COLO668 (cell line): Measurements from ENCODE around the gene RNF212B.
A peak's percentile ranks its signal among the peaks of the same experiment; 100 is the strongest.
"Not testable (repeated sequence)": the region's sequence is repeated elsewhere in the genome, so short reads cannot be mapped to it uniquely, and the experiment has no call there.

Experiments used
- DNase-seq: peaks from one replicate; lab custom pipeline; 2025; ENCODE audit not compliant: unreplicated experiment; lab: John Stamatoyannopoulos, UW

Gene RNF212B

DNA sequence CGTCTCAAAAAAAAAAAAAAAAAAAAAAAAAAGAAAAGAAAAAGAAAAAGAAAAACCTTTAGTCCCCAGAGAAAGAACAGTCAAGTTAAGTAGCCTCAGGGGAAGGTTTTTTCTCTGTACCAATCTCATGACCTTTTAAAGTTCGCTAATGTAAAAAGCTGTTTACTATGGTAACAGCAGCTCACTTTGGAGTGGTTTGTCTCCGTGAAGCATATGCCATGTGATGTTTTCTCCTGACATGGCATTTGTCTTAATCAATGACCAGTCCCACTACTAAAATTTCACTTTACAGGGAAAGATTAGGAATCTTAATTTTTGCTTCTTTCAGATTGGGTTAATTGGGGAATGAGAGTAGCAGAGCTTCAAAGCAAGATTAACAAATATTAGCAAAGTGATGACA, 4.3 kb downstream of the RNF212B start:
- DNase-seq, result no peak

DNA sequence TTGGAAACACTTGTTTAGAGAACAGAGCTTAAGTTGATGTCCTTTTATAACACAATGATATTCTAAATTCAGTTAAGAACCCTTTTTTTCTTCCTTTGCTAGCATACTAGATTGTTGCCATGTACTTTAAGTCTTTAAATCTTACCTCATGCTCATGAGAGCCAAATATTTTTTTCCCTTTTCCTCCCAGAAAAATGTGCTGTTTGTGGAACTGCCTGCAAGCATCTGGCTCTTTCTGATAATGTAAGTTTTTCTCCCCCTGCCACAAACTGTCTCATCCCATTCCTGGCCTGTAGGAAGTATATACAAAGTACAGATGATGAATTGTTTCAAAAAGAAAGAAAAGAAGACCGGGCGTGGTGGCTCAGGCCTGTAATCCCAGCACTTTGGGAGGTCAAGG, 5.3 kb downstream of the RNF212B start:
- DNase-seq, result no peak

DNA sequence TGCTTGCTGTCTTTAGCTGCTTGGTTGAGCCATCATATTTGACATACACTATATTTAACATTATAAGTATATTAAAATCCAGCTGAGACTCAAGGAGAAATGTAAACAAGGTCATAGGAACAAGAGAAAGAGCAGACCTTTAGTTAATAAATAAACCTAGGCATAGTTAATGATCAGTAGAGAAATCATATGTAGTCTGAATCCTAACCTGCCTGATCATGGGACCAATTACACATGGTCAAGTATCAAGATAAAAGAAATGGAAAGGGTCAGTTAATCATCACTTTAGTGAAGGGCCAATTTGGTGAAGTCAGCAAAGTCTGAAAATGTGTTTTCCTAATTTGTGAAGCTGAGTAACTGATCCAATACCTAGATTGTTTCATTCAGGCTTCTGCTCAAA, 7.5 kb downstream of the RNF212B start:
- no peak for DNase-seq

DNA sequence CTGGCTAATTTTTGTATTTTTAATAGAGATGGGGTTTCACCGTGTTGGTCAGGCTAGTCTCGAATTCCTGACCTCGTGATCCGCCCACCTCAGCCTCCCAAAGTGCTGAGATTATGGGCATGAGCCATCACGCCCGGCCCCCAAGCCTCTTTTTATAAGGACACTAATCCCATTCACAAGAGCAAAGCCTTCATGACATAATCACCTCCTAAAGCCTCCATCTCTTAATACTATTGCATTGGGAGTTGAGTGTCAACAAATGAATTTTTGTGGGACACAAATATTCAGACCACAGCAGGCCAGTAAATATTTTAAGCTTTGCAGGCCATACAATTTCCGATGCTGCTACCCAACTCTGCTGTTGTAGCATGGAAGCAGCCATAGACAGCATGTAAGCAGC, 10.9 kb downstream of the RNF212B start:
- no peak for DNase-seq

DNA sequence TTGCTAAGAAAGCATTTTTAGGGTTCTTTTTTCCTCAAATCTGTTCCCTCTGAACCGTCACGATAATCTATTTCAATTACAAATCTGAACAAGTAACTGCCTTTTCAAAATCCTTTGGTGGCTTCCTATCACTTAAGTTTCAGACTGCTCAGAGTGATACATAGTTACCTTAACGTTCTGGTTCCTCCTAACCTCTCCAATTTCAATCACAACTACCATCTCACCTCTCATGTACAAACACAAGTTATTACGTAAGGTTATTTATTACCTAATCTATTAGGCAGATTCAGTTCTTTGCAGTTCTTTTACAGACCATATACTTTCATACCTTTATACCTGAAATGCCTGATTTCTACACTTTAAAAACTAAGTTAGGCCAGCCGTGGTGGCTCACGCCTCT, 12.1 kb downstream of the RNF212B start:
- DNase-seq, result no peak

DNA sequence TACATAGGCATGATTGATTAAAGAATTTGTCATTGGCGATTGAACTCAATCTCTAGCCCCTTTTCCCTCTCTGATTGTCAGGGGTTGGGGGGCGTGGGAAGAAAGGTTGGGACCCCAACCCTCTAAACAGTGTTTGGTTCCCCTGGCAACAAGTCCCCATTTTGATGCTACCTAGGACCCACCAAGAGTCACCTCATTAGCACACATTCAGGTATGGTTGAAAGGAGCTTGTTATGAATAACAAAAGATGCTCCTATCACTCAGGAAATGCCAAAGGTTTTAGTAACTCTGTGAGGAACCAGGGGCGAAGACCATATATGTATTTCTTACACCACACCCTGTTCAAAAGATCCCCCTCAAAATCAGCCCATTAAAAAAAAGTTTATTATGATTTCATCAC, 14.3 kb downstream of the RNF212B start:
- DNase-seq, result no peak

DNA sequence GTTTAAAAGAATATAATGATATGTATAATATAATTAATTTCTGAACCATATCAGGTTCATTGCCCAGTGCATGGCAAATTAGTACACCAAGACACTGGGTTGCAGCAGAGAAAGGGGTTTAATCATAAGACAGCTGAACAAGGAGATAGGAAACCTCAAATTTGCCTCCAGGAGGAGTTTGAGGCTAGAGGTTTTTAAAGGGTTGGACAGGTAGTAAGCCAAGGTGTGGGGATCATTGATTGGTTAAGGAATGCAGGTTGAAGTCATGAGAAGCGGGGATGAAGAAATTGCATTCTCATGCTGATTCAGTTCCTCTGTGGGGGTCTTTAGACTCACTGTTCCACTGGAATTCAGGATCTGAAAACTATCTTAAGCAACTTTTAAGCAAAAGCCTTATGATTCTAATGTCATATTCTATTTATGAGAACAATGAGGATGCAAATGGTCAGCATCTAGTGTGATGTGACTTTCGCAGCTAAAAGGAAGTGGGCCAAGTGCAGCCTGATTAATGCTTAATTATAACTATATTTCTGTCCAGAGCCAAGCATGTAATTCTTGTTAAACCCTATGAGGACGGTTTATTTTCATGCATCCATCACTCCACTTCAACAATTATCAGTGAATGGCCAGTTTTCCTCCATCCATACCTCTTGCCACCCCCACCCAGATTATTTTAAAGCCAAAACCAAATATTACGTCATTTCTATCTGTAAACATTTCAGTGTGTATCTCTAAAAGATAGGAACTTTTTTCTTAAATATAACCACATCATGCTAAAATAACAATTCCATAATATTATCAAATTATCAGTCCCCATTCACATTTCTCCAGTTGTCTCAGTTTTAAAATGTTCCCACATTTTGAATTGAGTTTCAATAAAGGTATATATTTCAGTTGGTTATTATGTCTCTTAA, 14.9 kb downstream of the RNF212B start:
- no peak for DNase-seq

DNA sequence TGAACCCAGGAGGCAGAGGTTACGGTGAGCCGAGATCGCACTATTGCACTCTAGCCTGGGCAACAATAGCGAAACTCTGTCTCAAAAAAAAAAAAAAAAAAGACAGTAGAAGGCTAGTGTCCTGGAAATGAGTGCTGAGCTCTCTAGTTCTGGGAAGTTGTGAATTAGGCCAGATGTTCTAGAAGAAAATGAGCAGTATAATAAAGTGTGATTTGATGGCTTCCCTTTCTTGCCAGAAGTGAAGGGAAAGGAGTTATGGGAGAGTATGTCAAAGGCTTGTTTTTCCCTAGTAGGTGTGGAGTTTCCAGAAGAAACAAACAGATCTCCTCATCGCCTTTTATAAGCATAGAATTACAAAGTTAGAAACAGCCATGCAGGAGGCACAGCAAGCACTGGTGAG, 20.5 kb downstream of the RNF212B start:
- DNase-seq, result no peak

DNA sequence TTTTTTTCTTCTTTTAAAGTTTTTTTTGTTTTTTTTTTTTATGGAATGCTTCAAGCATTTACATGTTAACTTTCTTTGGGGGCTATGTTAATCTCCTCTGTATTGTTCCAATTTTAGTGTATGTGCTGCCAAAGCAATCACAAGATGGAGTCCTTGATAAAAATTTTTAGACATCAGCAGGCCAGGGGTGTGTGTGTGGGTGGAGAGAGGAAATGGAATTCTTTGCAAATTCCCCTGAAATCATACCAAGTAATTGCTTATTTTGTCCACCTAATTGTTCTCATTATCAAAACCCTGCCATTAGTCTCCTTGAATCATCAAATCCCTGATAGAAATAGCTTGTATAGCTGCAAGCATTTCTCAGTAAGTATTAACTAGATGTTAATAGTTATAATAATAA, 21.7 kb downstream of the RNF212B start:
- DNase-seq, result no peak

DNA sequence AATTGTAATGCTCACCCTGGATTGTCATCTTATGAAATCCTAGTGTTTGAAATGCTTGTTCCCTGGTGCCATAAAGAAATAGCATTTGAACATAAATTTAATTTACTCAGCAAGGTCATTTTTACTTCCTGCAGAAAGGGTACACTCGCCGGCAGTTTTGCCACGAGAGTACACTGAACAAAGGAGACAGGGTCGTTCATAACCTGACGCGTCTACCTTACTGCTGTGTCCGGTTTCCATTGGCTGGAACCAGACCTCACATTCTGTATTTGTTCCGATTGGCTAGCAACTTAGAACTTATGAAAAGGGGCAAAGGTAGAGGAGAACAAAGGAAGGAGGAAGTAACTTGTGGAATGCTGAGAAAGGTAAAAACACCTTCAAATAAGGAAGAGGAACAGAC, 23.1 kb downstream of the RNF212B start:
- DNase-seq, result not testable (repeated sequence)

DNA sequence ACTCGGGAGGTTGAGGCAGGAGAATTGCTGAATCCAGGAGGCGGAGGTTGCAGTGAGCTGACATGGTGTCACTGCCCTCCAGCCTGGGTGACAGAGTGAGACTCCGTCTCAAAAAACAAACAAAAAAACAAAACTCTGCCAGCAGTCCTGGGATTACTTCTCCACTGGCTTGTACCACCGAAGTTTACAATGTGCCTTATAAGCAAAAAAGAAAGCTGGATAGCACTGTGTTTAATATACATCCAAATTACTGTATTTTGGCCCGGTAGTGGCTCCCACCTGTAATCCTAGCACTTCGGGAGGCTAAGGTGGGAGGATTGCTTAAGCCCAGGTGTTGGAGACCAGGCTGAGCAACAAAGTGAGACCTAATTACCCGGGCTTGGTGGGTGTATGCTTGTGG, 31.5 kb downstream of the RNF212B start:
- no peak for DNase-seq

DNA sequence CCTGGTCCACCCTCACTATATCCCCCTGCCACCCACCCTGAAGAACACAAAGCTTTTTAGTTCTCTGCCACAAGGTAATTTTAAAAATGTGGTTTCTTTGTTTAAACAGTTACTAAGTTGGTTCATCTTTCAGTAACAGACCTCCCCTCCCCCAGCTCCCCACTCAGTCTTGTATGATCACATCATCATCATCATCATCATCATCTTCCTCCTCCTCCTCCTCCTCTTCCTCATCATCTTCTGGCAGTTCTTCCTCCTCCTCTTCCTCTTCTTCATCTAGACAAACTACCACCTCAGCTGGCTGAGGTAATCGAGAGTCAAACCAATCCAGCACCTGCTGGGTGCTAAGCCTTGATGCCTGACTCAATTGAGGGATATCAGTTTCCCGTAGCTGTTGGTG, 37.7 kb downstream of the RNF212B start:
- DNase-seq, result no peak

DNA sequence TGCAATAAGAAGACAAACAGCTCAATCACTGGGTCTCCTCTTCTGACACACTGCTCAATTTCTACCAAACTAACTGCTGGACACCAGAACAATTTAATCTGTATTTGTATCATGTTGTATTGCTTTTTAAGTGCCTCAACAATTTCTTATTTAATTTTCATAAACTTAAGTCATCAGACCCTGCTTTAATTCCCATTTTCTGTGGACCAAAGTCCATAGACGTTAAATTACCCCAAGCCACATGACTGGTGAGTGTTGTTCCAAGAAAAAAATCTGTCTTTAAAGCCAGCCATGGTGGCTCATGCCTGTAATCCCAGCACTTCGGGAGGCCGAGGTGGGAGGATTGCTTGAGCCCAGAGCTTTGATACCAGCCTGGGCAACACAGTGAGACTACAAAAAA, 39.5 kb downstream of the RNF212B start:
- DNase-seq, result no peak

DNA sequence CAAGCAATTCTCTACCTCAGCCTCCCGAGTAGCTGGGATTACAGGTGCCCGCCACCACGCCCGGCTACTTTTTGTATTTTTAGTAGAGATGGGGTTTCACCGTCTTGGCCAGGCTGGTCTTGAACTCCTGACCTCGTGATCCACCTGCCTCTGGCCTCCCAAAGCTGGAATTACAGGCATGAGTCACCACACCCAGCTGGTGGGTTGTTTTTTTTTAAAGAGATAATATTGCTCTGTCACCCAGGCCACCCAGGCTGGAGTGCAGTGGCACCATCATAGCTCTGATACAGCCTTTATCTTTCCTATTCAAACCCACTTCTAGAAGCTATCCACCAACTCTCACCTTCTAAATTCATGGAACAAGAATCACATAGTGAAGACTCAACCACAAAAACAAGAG, 40.2 kb downstream of the RNF212B start:
- DNase-seq, result not testable (repeated sequence)

DNA sequence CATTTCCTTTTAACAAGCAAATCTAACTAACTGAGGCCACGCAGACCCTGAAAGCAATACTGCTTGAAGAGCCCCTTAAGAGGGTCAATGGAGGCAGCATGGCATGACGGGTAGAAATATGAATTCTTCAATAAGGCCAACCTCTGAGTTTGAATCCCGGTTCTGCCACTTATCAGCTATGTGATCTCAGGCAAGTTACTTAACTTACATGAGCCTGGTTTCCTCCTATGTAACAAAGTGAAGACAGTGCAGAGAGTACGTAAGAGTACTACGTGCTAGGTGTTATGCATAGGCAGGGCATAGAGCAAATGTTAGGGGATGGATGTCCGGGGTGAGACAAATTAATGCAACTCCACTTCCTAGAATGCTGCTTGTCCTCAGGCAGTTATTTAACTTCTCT, 43.5 kb downstream of the RNF212B start:
- no peak for DNase-seq

DNA sequence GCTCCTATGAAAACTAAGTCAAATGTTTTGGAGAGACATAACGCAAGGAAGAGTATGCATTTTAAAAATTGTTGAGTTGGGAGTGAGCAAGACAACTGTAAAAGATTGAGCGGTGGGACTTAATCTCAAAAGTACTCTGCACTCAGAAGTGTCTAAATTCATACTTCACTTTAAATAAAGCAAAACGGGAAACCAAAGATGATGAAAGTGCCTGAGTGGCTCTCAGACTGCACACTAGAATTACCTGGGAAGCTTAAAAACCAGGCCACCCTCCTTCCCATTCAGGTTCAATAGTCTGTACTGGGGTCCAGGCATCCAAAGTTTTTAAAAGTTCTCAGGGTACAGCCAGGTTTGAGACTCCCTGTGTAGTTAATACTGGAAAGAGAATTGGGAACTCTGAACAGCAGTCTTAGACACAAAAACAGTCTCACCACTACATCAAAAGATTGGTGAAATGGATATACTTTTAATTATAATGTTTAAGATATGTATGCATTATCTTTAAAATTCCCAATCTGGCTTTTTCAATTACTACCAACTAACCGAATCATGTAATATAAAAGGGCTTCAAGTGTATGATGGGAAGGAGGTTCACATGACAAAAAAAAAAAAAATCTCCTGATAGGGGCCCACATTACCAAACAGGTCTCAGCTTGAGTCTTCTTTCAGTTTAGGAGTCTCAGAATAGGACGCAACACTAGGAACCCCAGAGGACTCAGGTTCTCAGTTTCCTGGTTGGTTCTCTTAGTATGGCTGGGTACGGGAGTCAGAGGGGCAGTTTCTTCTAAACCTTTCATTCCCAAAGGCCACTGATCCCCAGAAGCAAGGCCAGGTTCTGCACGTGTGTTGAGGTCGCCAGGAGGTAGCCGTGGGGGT, 47.2 kb downstream of the RNF212B start:
- no peak for DNase-seq

DNA sequence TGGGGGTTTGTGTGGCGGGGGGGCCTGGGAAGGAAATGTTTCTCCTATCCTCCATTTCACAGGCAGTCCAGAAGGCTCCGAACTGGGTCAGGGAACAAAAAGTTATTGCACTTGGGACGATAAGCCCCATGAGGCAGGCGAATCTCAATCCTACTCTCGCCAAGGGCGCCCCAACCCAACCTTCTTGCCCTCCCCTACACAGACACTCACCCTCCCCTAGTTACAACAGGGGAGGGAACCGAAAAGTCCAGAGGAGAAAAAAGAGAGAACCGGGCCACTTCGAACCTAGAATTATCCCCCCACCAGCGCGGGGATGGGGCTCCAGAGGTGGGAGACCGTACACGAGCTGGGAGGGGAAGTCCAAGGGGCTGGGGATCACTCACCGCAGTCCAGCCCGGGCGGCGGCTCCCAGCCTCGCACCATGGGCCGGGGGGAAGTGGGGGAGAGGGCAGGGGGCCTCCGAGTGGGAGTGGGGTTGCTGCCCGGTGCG, 47.8 kb downstream of the RNF212B start:
- no peak for DNase-seq

DNA sequence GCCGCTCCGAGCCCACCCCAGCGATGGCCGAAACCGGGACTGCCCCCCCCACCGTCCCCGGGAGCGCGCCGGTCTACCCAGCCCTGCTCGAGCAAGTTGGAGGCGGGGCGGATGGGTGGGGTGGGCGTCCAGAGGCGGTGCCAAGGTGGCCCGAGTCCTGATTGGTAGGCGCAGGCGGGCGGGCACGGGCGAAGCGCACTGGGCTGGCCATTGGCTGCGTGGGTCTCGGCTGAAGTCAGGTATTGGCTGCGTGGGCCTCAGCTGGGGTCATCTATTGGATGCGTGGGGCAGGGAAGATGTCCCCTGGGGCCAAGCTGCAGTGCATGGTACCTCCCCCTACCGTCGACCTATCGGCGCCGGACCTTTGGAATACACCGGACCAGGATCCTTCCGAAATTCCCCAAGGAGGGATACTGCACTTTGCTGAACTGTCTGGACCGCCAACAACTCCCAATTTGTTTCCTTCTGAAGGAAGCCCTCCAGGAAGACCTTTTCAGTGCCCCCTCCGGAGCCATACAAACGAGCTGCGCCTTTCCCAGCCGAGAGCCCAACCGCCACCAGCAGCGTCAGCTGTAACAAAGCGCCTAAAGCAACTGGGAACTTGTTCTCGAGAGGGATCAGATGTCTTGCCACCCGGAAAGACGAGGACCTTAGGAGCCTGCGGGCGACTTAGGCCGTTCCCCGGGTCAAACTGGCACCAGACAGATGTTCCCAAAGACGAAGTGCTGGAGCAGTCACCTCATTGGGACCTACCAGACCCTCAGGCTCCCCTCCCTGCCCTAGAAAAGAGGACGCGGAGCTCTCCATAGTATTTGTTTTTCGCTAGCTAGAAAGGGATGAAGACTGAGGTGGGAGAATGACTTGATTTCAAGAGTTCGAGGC, 48.5 kb downstream of the RNF212B start, which contains the start of gene HOMEZ:
TSS of gene HOMEZ (minus strand) at position 113 of the 882 bp plus-strand sequence. CDS start 180 bp downstream, outside the sequence.
- peak; percentile 98 for DNase-seq

DNA sequence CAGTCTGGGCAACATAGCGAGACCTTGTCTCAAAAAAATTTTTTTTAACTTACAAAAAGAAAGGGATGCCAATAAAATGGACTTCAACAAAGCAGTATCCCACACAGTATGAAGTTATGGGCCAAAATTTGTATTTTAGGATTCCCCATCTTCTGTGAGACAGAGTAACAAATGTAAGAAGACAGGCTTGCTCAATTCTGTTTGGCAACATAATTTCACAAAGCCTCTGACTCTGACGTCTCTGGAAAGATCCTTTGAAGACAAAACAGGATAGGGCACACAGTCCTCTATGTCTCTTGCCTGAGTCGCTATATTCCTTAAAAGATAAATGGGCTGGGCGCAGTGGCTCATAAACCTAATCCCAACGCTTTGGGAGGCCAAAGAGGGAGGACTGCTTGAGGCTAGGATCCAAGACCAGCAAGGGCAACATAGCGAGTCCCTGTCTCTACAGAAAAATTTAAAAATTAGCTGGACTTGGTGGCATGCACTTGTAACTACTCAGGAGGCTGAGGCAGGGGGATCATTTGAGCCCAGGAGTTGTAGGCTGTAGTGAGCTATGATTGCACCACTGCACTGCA, 49.3 kb downstream of the RNF212B start:
- no peak for DNase-seq
